ENCODE results near the gene SLC15A2.
"Not testable (repeated sequence)": the region's sequence is repeated elsewhere in the genome, so short reads cannot be mapped to it uniquely, and the experiment has no call there.

Gene SLC15A2

GRCh38 chr3:121924734-121925133, 30.5 kb downstream of the SLC15A2 start:
- DNase-seq: no peak

GRCh38 chr3:121926380-121926779, 32.2 kb downstream of the SLC15A2 start:
- DNase-seq: no peak

GRCh38 chr3:121938141-121938855, 44.1 kb downstream of the SLC15A2 start:
- DNase-seq: not testable (repeated sequence)

GRCh38 chr3:121941592-121941991, 47.4 kb downstream of the SLC15A2 start:
- no peak for DNase-seq

- DNase-seq: no peak
Observed at GRCh38 chr3:121942116-121942786, 48.0 kb downstream of the SLC15A2 start.

- DNase-seq: no peak
Observed at GRCh38 chr3:121943431-121943830, 49.2 kb downstream of the SLC15A2 start.

GRCh38 chr3:121948641-121949040, 54.4 kb downstream of the SLC15A2 start:
- DNase-seq: no peak

GRCh38 chr3:121951291-121951919, 57.2 kb downstream of the SLC15A2 start:
- no peak for DNase-seq

GRCh38 chr3:121956363-121956762, 62.2 kb downstream of the SLC15A2 start:
- no peak for DNase-seq

GRCh38 chr3:121957674-121958415, 63.6 kb downstream of the SLC15A2 start:
- DNase-seq: no peak

GRCh38 chr3:121958801-121959200, 64.6 kb downstream of the SLC15A2 start:
- no peak for DNase-seq

- no peak for DNase-seq
Observed at GRCh38 chr3:121961283-121961682, 67.1 kb downstream of the SLC15A2 start.

- DNase-seq: no peak
Observed at GRCh38 chr3:121962443-121962842, 68.2 kb downstream of the SLC15A2 start.

GRCh38 chr3:121963608-121964007, 69.4 kb downstream of the SLC15A2 start:
- peak in 1 of 2 experiments; percentile 12 for DNase-seq

- DNase-seq: no peak
Observed at GRCh38 chr3:121969631-121970030, 75.4 kb downstream of the SLC15A2 start.

GRCh38 chr3:121970047-121970446, 75.8 kb downstream of the SLC15A2 start:
- no peak for DNase-seq

- no peak for DNase-seq
Observed at GRCh38 chr3:121974601-121975111, 80.5 kb downstream of the SLC15A2 start.

- DNase-seq: no peak
Observed at GRCh38 chr3:121975702-121976302, 81.6 kb downstream of the SLC15A2 start.

- no peak for DNase-seq
Observed at GRCh38 chr3:121976727-121977126, 82.5 kb downstream of the SLC15A2 start.

- no peak for DNase-seq
Observed at GRCh38 chr3:121979246-121979645, 85.0 kb downstream of the SLC15A2 start.

GRCh38 chr3:121979734-121980449, 85.7 kb downstream of the SLC15A2 start:
- no peak for DNase-seq

- no peak for DNase-seq
Observed at GRCh38 chr3:121980450-121980796, 86.2 kb downstream of the SLC15A2 start.
